ENCODE measurements around the gene FGF14.

DNA sequence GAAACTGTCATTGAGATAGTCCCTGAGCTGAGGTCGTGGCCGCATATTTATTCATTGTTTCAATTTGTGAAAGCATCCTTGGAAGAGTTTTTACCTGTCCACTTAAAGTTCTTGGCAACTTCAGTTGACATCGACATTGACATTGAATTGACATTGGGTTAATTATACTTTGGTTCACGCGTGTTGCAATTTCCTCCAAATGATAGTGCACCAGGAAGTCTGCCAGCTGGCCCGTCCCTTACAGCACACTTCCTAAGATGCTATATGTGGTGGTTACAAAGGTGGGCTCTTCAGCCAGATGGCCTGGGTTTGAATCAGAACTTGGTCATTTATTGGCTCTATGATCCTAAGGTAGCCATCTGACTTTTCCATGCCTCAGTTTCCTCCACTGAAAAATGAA lies 176.0 kb downstream of the FGF14 start:
- TF ChIP-seq, protein P1, sequence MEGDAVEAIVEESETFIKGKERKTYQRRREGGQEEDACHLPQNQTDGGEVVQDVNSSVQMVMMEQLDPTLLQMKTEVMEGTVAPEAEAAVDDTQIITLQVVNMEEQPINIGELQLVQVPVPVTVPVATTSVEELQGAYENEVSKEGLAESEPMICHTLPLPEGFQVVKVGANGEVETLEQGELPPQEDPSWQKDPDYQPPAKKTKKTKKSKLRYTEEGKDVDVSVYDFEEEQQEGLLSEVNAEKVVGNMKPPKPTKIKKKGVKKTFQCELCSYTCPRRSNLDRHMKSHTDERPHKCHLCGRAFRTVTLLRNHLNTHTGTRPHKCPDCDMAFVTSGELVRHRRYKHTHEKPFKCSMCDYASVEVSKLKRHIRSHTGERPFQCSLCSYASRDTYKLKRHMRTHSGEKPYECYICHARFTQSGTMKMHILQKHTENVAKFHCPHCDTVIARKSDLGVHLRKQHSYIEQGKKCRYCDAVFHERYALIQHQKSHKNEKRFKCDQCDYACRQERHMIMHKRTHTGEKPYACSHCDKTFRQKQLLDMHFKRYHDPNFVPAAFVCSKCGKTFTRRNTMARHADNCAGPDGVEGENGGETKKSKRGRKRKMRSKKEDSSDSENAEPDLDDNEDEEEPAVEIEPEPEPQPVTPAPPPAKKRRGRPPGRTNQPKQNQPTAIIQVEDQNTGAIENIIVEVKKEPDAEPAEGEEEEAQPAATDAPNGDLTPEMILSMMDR (conservative IDR thresholded peaks at IDR 0.05; ENCODE audit: low read depth, low read length) = no peak
- TF ChIP-seq, protein P2, sequence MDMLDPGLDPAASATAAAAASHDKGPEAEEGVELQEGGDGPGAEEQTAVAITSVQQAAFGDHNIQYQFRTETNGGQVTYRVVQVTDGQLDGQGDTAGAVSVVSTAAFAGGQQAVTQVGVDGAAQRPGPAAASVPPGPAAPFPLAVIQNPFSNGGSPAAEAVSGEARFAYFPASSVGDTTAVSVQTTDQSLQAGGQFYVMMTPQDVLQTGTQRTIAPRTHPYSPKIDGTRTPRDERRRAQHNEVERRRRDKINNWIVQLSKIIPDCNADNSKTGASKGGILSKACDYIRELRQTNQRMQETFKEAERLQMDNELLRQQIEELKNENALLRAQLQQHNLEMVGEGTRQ (IDR thresholded peaks at IDR 0.05; ENCODE audit: low read depth, low read length) = no peak

All from IMR-90 (cell line).